RWPE2 (cell line): Measurements from ENCODE around the gene CTCFL.

ENCODE experiments used
- ATAC-seq: fragments of 200-7000 bp; cut with Tn5 transposase; 3 replicates; pipeline ENCODE4 v1.9.1; 2021; ENCODE audit warnings: low read depth
- DNase-seq: peaks from one replicate; pipeline ENCODE4 v3.0.0-alpha.2; 2020; ENCODE audit warnings: low spot score
- H3K27ac ChIP-seq: fragments of 450-650 bp; 2 replicates; pipeline ENCODE4 v1.5.1; 2017; ENCODE audit warnings: mild to moderate bottlenecking; ENCODE audit not compliant: poor library complexity, severe bottlenecking
- H3K27me3 ChIP-seq: fragments of 250-450 bp; sonication (Bioruptor Pico); 2 replicates; pipeline ENCODE4 v1.5.1; 2021; ENCODE audit warnings: mild to moderate bottlenecking, moderate library complexity; ENCODE audit not compliant: insufficient read depth, poor library complexity, severe bottlenecking
- H3K36me3 ChIP-seq: fragments of 250-450 bp; sonication (Bioruptor Pico); 2 replicates; pipeline ENCODE4 v1.5.1; 2020; ENCODE audit warnings: low read depth, mild to moderate bottlenecking, moderate library complexity
- H3K4me1 ChIP-seq: fragments of 250-450 bp; sonication (Bioruptor Pico); 2 replicates; pipeline ENCODE4 v1.5.1; 2021; ENCODE audit warnings: mild to moderate bottlenecking, moderate library complexity; ENCODE audit not compliant: insufficient read depth, poor library complexity, severe bottlenecking
- H3K4me3 ChIP-seq: fragments of 250-450 bp; sonication (Bioruptor Pico); 2 replicates; pipeline ENCODE4 v1.5.1; 2021; ENCODE audit warnings: mild to moderate bottlenecking, moderate library complexity; ENCODE audit not compliant: severe bottlenecking
- H3K9me3 ChIP-seq: fragments of 250-450 bp; sonication (Bioruptor Pico); 2 replicates; pipeline ENCODE4 v1.5.1; 2021; ENCODE audit warnings: mild to moderate bottlenecking, moderate library complexity; ENCODE audit not compliant: severe bottlenecking
- TF ChIP-seq, protein P1 (sequence below): fragments of 450-650 bp; IDR thresholded peaks from one replicate; pipeline ENCODE4 v1.5.1; 2017; ENCODE audit warnings: mild to moderate bottlenecking, moderate library complexity; ENCODE audit not compliant: poor library complexity, severe bottlenecking

The CTCFL gene

DNA sequence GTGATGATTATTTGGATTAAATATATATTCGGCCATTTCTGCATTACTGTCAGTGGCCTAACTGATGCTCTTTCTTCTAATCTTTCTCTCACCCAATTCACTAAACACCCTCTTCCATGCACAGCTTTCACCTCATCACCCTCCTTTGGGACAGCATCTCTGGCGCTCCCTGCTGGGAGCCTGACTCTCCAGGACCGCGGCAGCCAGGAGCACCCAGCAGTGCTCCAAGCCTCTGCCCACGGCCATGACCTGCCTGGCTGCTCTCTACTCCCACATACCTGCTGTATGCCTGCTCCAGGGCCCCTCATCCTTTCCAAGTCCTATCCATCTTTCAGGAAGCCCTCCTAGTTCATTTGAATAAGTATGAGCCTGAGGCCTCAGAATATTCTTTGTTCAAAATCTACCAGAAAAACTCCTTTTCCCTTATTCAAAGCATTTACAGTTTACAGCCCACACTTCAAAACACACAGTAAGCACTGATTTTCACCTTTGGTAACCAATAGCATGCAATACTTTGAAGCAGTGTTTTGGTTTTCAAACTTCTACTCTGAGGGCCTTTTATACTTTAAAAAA is 15.2 kb downstream of the CTCFL start:
- no peak overlapping the region for H3K27ac ChIP-seq
- DNase-seq (no peak), ATAC-seq (peak; percentile 83)
- peaks cover 11% of the 10 kb centered on the region for H3K27me3 ChIP-seq
- H3K9me3 ChIP-seq = no peaks in the 10 kb centered on the region
- no peaks in the 10 kb centered on the region for H3K4me1 ChIP-seq
- TF ChIP-seq, protein P1, sequence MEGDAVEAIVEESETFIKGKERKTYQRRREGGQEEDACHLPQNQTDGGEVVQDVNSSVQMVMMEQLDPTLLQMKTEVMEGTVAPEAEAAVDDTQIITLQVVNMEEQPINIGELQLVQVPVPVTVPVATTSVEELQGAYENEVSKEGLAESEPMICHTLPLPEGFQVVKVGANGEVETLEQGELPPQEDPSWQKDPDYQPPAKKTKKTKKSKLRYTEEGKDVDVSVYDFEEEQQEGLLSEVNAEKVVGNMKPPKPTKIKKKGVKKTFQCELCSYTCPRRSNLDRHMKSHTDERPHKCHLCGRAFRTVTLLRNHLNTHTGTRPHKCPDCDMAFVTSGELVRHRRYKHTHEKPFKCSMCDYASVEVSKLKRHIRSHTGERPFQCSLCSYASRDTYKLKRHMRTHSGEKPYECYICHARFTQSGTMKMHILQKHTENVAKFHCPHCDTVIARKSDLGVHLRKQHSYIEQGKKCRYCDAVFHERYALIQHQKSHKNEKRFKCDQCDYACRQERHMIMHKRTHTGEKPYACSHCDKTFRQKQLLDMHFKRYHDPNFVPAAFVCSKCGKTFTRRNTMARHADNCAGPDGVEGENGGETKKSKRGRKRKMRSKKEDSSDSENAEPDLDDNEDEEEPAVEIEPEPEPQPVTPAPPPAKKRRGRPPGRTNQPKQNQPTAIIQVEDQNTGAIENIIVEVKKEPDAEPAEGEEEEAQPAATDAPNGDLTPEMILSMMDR = peak; percentile 91
- no peaks in the 10 kb centered on the region for H3K36me3 ChIP-seq
- no peak overlapping the region for H3K4me3 ChIP-seq

DNA sequence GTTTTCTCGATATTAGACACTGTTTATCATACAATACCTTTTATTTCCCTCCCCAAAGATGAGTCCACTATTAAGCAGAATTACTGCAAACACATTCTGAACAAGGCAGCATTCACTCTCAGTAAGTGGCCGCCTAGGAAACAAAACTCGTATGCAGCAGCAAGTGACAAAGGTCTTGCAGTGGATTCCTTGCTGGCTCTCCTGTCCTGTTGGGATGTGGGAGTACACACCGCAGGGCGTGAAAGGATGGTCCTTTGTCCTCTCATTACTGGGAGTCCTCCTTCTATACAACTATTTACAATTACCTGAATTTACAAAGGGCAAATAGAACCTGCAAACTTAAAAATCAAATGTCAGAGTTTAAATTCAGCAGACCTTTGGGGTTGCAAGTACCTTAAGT is 16.1 kb downstream of the CTCFL start:
- ATAC-seq = no peak
- Histone ChIP-seq H3K27ac (no peak overlapping the region), H3K4me3 (no peak overlapping the region), H3K4me1 (no peaks in the 10 kb centered on the region), H3K9me3 (no peaks in the 10 kb centered on the region), H3K36me3 (no peaks in the 10 kb centered on the region), H3K27me3 (peaks cover 11% of the 10 kb centered on the region)
- no peak for DNase-seq
- TF ChIP-seq, protein P1 = no peak

DNA sequence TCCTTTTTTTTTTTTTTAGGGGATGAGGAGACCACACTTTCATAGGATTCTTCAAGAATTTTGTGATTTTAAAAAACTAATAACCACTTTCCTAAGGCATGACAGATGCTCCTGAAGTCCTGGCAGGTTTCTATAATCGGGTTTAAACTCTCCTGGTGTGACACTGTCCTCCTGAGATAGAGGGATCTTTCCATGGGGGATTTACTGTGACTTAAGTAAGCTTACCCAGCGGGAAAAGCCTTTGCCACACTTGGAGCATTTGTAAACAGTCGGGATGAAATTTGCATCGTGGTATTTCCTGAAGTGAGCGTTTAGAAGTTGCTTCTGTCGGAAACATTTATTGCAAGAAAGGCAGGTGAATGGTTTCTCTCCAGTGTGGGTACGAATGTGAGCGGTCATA is 16.6 kb downstream of the CTCFL start:
- H3K4me1 ChIP-seq = no peaks in the 10 kb centered on the region
- DNase-seq = no peak
- ATAC-seq = no peak
- peaks cover 11% of the 10 kb centered on the region for H3K27me3 ChIP-seq
- TF ChIP-seq, protein P1 = no peak
- no peaks in the 10 kb centered on the region for H3K36me3 ChIP-seq
- no peak overlapping the region for H3K27ac ChIP-seq
- no peaks in the 10 kb centered on the region for H3K9me3 ChIP-seq
- no peak overlapping the region for H3K4me3 ChIP-seq

DNA sequence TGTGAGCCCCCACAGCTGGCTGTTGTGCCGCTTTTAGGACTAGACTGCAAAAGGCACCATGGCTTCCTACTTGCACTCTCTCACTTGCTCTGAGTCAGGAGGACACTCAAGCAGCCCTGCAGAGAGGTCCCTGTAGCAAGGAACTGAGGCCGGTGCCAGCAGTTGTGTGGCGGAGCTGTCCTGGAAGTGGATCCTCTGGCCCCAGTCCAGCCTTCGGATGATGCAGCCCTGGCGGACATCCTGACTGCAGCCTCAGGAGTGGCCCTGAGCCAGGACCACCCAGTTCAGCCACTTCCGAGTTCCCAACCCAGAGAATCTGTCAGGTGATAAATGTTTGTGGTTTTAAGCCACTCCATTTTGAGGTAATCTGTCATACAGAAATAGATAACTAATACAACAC is 17.5 kb downstream of the CTCFL start:
- no peak overlapping the region for H3K4me3 ChIP-seq
- H3K4me1 ChIP-seq = no peaks in the 10 kb centered on the region
- no peaks in the 10 kb centered on the region for H3K36me3 ChIP-seq
- TF ChIP-seq, protein P1 = no peak
- ATAC-seq (0 out of 3 replicates have a peak, but pooled peaks have one; percentile 9), DNase-seq (no peak)
- H3K27me3 ChIP-seq = peaks cover 11% of the 10 kb centered on the region
- H3K27ac ChIP-seq = no peak overlapping the region
- H3K9me3 ChIP-seq = no peaks in the 10 kb centered on the region

DNA sequence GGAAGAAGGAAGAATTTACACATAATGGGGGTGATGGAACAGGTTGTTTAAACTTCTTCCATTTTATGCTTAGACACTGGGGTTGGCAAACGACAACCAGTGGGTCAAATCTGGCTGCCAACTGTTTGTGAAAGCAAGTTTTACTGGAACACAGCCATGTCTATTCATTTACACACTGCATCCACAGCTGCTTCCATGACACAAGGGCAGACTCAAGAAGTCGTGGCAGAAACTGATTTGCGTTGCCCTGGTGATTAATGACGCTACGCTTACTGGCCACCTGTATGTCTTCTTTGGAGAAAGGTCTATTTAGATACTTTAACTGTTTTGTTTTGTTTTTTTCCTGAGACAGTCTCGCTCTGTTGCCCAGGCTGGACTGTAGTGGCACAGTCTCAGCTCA is 19.0 kb downstream of the CTCFL start:
- TF ChIP-seq, protein P1 = no peak
- ATAC-seq (no peak), DNase-seq (no peak)
- peaks cover 11% of the 10 kb centered on the region for H3K27me3 ChIP-seq
- no peak overlapping the region for H3K27ac ChIP-seq
- H3K9me3 ChIP-seq = no peaks in the 10 kb centered on the region
- no peaks in the 10 kb centered on the region for H3K4me1 ChIP-seq
- no peak overlapping the region for H3K4me3 ChIP-seq
- no peaks in the 10 kb centered on the region for H3K36me3 ChIP-seq
